Osteocyte (in vitro differentiated cells): Measurements from ENCODE around the gene DCDC2. TPM values are rescaled to one million over a fixed set of nuclear protein-coding genes. Genes with fewer than 3 reads are reported as not detected.

Experiments
- DNase-seq: peaks from one replicate; pipeline ENCODE4 v3.0.0; 2021; ENCODE audit warnings: mixed read lengths; ENCODE audit not compliant: unreplicated experiment; ENCODE audit errors: extremely low spot score
- H3K27ac Mint-ChIP-seq: one replicate; pipeline ENCODE4 v1.8.0; 2021; ENCODE audit warnings: mild to moderate bottlenecking, mixed read lengths; ENCODE audit not compliant: unreplicated experiment
- H3K27me3 Mint-ChIP-seq: one replicate; pipeline ENCODE4 v1.8.0; 2021; ENCODE audit warnings: mixed read lengths; ENCODE audit not compliant: unreplicated experiment
- H3K36me3 Mint-ChIP-seq: one replicate; pipeline ENCODE4 v1.8.0; 2021; ENCODE audit warnings: mixed read lengths; ENCODE audit not compliant: unreplicated experiment
- H3K4me1 Mint-ChIP-seq: one replicate; pipeline ENCODE4 v1.8.0; 2021; ENCODE audit warnings: mixed read lengths; ENCODE audit not compliant: unreplicated experiment
- H3K4me3 Mint-ChIP-seq: one replicate; pipeline ENCODE4 v1.8.0; 2021; ENCODE audit warnings: mild to moderate bottlenecking, moderate library complexity, mixed read lengths; ENCODE audit not compliant: unreplicated experiment
- H3K9me3 Mint-ChIP-seq: one replicate; pipeline ENCODE4 v1.8.0; 2021; ENCODE audit warnings: mixed read lengths; ENCODE audit not compliant: unreplicated experiment
- CTCF ChIP-seq: fragments of 200-600 bp; sonication (generic); IDR thresholded peaks from 2 replicates; pipeline ENCODE4 v1.5.0; 2021; ENCODE audit warnings: antibody characterized with exemption, mild to moderate bottlenecking, moderate library complexity
- total RNA-seq: library from RNA; stranded (reverse); gene quantifications from 2 replicates; pipeline ENCODE4 v1.2.1, GENCODE V29; 2021

DCDC2 gene
- total RNA-seq, 1 donor from 2014 or later: 1.0 TPM

GRCh38 chr6:24284006-24284405, 73.9 kb downstream of the DCDC2 start:
- H3K9me3 Mint-ChIP-seq: no peaks in the 10 kb centered on the region
- H3K4me1 Mint-ChIP-seq: no peaks in the 10 kb centered on the region
- no peak for DNase-seq
- no peak for TF ChIP-seq CTCF
- H3K4me3 Mint-ChIP-seq: no peak overlapping the region
- no peaks in the 10 kb centered on the region for H3K36me3 Mint-ChIP-seq
- H3K27me3 Mint-ChIP-seq: peaks cover 11% of the 10 kb centered on the region
- no peak overlapping the region for H3K27ac Mint-ChIP-seq

- Mint-ChIP-seq H3K4me3 (no peak overlapping the region), H3K9me3 (no peaks in the 10 kb centered on the region), H3K36me3 (no peaks in the 10 kb centered on the region), H3K27ac (no peak overlapping the region), H3K27me3 (peaks cover 7% of the 10 kb centered on the region), H3K4me1 (no peaks in the 10 kb centered on the region)
- DNase-seq: no peak
- peak; percentile 85 for TF ChIP-seq CTCF
Observed at GRCh38 chr6:24283043-24283985, 74.5 kb downstream of the DCDC2 start.

GRCh38 chr6:24274441-24275083, 83.3 kb downstream of the DCDC2 start:
- TF ChIP-seq CTCF: peak; percentile 61
- Mint-ChIP-seq H3K9me3 (no peaks in the 10 kb centered on the region), H3K36me3 (no peaks in the 10 kb centered on the region), H3K4me1 (peaks cover 1% of the 10 kb centered on the region), H3K27me3 (peaks cover 31% of the 10 kb centered on the region), H3K27ac (no peak overlapping the region), H3K4me3 (no peak overlapping the region)
- no peak for DNase-seq

- no peak for DNase-seq
Observed at GRCh38 chr6:24273096-24273870, 84.6 kb downstream of the DCDC2 start.

More at GRCh38 chr6:24273096-24273870, 84.6 kb downstream of the DCDC2 start:
- H3K4me3 Mint-ChIP-seq: no peak overlapping the region
- peaks cover 31% of the 10 kb centered on the region for H3K27me3 Mint-ChIP-seq
- H3K27ac Mint-ChIP-seq: no peak overlapping the region
- no peak for TF ChIP-seq CTCF
- H3K9me3 Mint-ChIP-seq: no peaks in the 10 kb centered on the region
- peaks cover 1% of the 10 kb centered on the region for H3K4me1 Mint-ChIP-seq
- H3K36me3 Mint-ChIP-seq: no peaks in the 10 kb centered on the region
